GM12872 (cell line): ENCODE results near the gene NXT1.

ENCODE experiments used
- CTCF ChIP-seq: IDR thresholded peaks from 3 replicates; pipeline ENCODE4 v1.5.1; 2011; ENCODE audit warnings: low read depth, mild to moderate bottlenecking, low read length, moderate library complexity; ENCODE audit not compliant: insufficient read depth

The NXT1 gene

DNA sequence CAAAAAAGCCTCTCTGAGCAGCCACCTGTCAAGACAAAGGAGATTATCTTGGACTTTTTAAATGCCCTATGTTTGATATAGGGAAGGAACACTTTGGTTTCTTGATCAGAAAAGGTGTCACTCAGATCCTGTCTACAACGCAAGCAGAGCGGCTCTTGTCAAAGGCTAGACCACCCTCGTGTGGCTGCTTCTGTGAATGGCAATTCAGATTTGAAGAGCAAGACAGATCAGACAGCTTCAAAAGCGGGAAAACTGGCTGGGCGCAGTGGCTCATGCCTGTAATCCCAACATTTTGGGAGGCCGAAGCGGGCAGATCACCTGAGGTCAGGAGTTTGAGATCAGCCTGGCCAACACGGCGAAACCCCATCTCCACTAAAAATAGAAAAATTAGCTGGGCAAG is 10.1 kb upstream of the NXT1 start:
- peak; percentile 59 for TF ChIP-seq CTCF

GRCh38 chr20:23341073-23341472 is 9.5 kb upstream of the NXT1 start:
- no peak for TF ChIP-seq CTCF

- no peak for TF ChIP-seq CTCF
Measured at GRCh38 chr20:23343590-23343989, 7.0 kb upstream of the NXT1 start.

- TF ChIP-seq CTCF = no peak
Measured at GRCh38 chr20:23344336-23344735, 6.3 kb upstream of the NXT1 start.

DNA sequence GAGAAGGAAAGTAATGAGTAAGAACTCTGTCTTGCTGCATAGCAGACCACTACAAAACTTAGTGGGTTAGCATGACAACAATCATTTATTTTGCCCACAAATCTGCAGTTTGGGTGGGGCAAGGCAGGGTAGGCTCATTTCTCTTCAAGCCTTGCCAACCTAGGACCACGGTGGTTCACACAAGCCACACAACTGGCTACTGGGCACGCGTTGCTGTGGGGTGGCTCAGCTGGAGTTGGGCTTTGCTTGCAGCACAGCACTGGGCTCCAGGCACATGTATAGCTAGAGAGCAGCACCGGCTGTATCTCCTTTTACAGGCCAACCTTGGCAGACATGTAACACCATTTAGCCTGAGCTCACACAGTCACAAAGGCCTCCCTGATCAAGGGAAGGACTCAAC is 4.6 kb upstream of the NXT1 start:
- TF ChIP-seq CTCF = no peak

- TF ChIP-seq CTCF = no peak
Measured at GRCh38 chr20:23347791-23348190, 2.8 kb upstream of the NXT1 start.

DNA sequence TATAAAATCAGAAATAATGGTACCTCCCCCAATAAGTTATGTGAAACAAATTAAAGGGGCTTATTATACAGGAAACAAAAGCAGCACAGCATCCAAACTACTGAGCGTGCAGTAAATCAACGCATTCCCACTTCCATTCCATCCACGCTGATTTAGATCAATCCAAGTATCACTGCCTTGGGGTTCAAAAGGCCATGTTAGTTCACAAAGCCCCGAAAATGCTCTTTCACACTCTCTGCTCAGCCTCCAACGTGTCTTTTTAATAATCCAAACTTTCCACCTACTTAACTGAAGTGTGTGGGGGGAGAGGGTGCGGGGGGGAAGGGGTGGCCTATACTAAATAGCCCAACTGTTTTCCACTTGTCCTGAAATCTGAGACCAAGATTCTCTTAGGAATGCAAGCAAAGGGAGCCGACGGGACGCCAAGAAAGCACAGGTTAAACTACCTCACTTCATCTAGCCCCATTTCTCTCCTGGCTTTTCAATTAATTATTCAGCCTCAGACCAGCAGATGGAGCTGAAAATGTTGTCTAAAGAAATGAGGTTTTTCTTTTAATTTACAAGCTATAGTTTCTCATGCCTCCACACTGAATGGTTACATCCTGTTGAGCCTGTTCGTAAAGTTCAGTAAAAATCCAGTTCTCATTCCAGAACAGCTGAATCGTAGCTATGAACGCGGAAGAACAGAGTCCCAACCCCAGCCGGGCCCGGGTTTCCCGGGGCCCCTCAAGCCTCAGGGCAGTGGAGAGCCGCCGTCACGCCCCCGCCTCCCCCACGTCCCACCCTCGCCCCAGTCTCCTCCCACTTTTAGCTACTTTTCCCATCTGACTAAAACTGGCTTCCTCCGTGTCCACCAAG is 1.0 kb upstream of the NXT1 start:
- peak; percentile 51; the same call in 2 of the 3 replicates for TF ChIP-seq CTCF
